ENCODE results near the gene TSPOAP1.

GRCh38 chr17:58377661-58378060 lies 49.1 kb upstream of the TSPOAP1 start:
- no peak for TF ChIP-seq CTCF (conservative IDR thresholded peaks at IDR 0.05)
- no peak for TF ChIP-seq ZFX (IDR thresholded peaks at IDR 0.05)
